BE2C (cell line): Measurements from ENCODE around the gene CLDN22.

Experiments
- DNase-seq: peaks from one replicate; pipeline ENCODE4 v3.0.0-alpha.2; 2020
- H3K27me3 ChIP-seq: fragments of 250-450 bp; sonication (Bioruptor Pico); 2 replicates; pipeline ENCODE4 v1.5.1; 2020; ENCODE audit warnings: mild to moderate bottlenecking
- H3K36me3 ChIP-seq: fragments of 250-450 bp; sonication (Bioruptor Pico); 2 replicates; pipeline ENCODE4 v1.5.1; 2020; ENCODE audit warnings: mild to moderate bottlenecking
- H3K4me1 ChIP-seq: fragments of 250-450 bp; sonication (Bioruptor Pico); 2 replicates; pipeline ENCODE4 v1.5.1; 2020
- H3K4me3 ChIP-seq: 2 replicates; pipeline ENCODE4 v1.5.1; 2011; ENCODE audit warnings: low read depth, low read length
- H3K9me3 ChIP-seq: fragments of 250-450 bp; sonication (Bioruptor Pico); 2 replicates; pipeline ENCODE4 v1.5.1; 2020
- TF ChIP-seq, protein P1 (sequence below): IDR thresholded peaks from 2 replicates; pipeline ENCODE4 v1.5.1; 2012; ENCODE audit warnings: mild to moderate bottlenecking, low read depth, low read length

Gene CLDN22

GRCh38 chr4:183323295-183323694 lies 3.2 kb upstream of the CLDN22 start:
- Histone ChIP-seq H3K27me3 (no peaks in the 10 kb centered on the region), H3K9me3 (no peaks in the 10 kb centered on the region), H3K36me3 (peaks cover 4% of the 10 kb centered on the region; the same call in 1 of the 2 replicates), H3K4me3 (no peak overlapping the region), H3K4me1 (no peaks in the 10 kb centered on the region; the same call in 1 of the 2 replicates)
- TF ChIP-seq, protein P1, sequence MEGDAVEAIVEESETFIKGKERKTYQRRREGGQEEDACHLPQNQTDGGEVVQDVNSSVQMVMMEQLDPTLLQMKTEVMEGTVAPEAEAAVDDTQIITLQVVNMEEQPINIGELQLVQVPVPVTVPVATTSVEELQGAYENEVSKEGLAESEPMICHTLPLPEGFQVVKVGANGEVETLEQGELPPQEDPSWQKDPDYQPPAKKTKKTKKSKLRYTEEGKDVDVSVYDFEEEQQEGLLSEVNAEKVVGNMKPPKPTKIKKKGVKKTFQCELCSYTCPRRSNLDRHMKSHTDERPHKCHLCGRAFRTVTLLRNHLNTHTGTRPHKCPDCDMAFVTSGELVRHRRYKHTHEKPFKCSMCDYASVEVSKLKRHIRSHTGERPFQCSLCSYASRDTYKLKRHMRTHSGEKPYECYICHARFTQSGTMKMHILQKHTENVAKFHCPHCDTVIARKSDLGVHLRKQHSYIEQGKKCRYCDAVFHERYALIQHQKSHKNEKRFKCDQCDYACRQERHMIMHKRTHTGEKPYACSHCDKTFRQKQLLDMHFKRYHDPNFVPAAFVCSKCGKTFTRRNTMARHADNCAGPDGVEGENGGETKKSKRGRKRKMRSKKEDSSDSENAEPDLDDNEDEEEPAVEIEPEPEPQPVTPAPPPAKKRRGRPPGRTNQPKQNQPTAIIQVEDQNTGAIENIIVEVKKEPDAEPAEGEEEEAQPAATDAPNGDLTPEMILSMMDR: no peak
- no peak for DNase-seq

DNA sequence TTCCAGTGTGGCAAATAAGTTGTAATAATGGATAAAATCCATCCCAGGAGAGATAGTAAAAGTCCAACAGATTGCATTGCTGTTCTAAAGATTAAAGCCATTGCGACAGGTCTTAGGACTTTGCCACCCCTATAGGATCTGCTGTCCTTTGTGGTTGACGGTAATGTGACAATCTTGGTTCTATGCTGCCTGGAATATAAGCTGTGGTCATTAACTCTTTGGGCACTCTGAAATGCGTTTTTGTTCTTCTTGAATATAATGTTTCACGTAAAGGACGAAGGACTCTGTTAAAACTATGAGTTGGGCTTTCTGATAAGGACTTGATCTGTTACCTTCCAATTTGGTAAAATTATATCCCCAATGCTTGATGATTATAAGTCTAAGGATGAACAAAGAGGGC lies 2.2 kb upstream of the CLDN22 start, which contains the start of gene CLDN24:
Gene CLDN24, minus strand, starts transcription at position 101 of the 400 bp plus-strand sequence. Its CDS starts 0 bp downstream, at position 101.
- H3K36me3 ChIP-seq: peaks cover 4% of the 10 kb centered on the region; the same call in 1 of the 2 replicates
- TF ChIP-seq, protein P1: no peak
- no peak for DNase-seq
- no peaks in the 10 kb centered on the region for H3K9me3 ChIP-seq
- no peaks in the 10 kb centered on the region for H3K27me3 ChIP-seq
- H3K4me3 ChIP-seq: no peak within 1 kb of the TSS
- no peaks in the 10 kb centered on the region; the same call in 1 of the 2 replicates for H3K4me1 ChIP-seq

GRCh38 chr4:183321516-183321915 lies 1.4 kb upstream of the CLDN22 start:
- DNase-seq: no peak
- Histone ChIP-seq H3K4me3 (no peak overlapping the region), H3K4me1 (no peaks in the 10 kb centered on the region; the same call in 1 of the 2 replicates), H3K36me3 (peaks cover 4% of the 10 kb centered on the region; the same call in 1 of the 2 replicates), H3K27me3 (no peaks in the 10 kb centered on the region), H3K9me3 (no peaks in the 10 kb centered on the region)
- TF ChIP-seq, protein P1: no peak

GRCh38 chr4:183321079-183321478 lies 1.0 kb upstream of the CLDN22 start:
- DNase-seq: no peak
- H3K9me3 ChIP-seq: no peaks in the 10 kb centered on the region
- H3K27me3 ChIP-seq: no peaks in the 10 kb centered on the region
- TF ChIP-seq, protein P1: no peak
- H3K36me3 ChIP-seq: peaks cover 4% of the 10 kb centered on the region; the same call in 1 of the 2 replicates
- no peak overlapping the region for H3K4me3 ChIP-seq
- no peaks in the 10 kb centered on the region; the same call in 1 of the 2 replicates for H3K4me1 ChIP-seq

- no peak overlapping the region for H3K4me3 ChIP-seq
- peaks cover 7% of the 10 kb centered on the region; the same call in 1 of the 2 replicates for H3K36me3 ChIP-seq
- no peaks in the 10 kb centered on the region for H3K27me3 ChIP-seq
- H3K9me3 ChIP-seq: no peaks in the 10 kb centered on the region
- H3K4me1 ChIP-seq: no peaks in the 10 kb centered on the region; the same call in 1 of the 2 replicates
- DNase-seq: no peak
- TF ChIP-seq, protein P1: no peak
Observed at GRCh38 chr4:183318656-183319055, 1.4 kb downstream of the CLDN22 start.

- H3K36me3 ChIP-seq: peaks cover 18% of the 10 kb centered on the region
Observed at GRCh38 chr4:183314806-183315205, 5.3 kb downstream of the CLDN22 start.

More at GRCh38 chr4:183314806-183315205, 5.3 kb downstream of the CLDN22 start:
- Histone ChIP-seq H3K4me3 (no peak overlapping the region), H3K27me3 (no peaks in the 10 kb centered on the region), H3K9me3 (no peaks in the 10 kb centered on the region), H3K4me1 (no peaks in the 10 kb centered on the region)
- TF ChIP-seq, protein P1: no peak
- no peak for DNase-seq
